GM19372 (cell line): ENCODE data around the gene GPR42.
"Not testable (repeated sequence)": the region's sequence is repeated elsewhere in the genome, so short reads cannot be mapped to it uniquely, and the experiment has no call there.

Experiments used
- ATAC-seq: cut with Tn5 transposase; IDR thresholded peaks from one replicate; pipeline ENCODE4 v1.9.1; 2021; ENCODE audit warnings: mild to moderate bottlenecking, low read depth, moderate library complexity; ENCODE audit not compliant: unreplicated experiment

GPR42 gene

GRCh38 chr19:35362261-35363000 lies 8.4 kb upstream of the GPR42 start:
- no peak for ATAC-seq

- no peak for ATAC-seq
Observed at GRCh38 chr19:35363001-35363590, 7.8 kb upstream of the GPR42 start.

- no peak for ATAC-seq
Observed at GRCh38 chr19:35363711-35364425, 7.0 kb upstream of the GPR42 start.

DNA sequence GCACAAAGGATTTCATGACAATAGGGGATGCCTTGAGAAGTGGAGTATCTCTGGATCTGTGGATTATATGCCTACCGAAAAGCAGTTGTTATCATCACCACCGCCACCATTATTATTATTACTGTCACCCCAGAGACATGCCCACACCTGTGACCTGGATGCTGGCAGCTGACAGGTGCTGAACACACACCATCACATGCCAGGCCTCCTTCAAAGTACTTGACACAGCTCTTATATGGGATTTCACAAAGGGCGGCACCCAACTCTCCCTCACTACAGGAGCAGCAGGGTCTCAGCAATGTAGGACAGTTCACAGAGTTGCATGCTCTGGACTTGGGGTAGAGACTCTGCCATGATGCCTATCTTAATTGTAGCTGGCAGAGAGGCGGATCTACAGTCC lies 5.6 kb upstream of the GPR42 start:
- ATAC-seq, result no peak

- ATAC-seq, result no peak
Observed at GRCh38 chr19:35368378-35368777, 2.5 kb upstream of the GPR42 start.

- ATAC-seq, result no peak
Observed at GRCh38 chr19:35369522-35369921, 1.3 kb upstream of the GPR42 start.

DNA sequence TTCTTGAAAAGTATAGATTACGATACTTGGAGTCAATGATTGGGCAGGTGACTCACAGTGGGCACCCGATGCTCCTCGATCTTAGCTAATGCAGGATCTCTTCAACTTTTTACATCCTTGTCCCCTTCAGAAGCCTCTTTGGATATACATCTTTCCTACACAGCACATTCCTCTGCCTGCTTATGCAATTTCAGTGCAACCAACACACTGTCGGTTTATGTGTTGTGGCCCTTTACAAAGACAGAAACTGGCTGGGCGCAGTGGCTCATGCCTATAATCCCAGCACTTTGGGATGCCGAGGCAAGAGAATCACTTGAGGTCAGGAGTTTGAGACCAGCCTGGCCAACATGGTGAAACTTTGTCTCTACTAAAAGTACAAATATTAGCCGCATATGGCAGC lies 2.6 kb downstream of the GPR42 start:
- no peak for ATAC-seq

DNA sequence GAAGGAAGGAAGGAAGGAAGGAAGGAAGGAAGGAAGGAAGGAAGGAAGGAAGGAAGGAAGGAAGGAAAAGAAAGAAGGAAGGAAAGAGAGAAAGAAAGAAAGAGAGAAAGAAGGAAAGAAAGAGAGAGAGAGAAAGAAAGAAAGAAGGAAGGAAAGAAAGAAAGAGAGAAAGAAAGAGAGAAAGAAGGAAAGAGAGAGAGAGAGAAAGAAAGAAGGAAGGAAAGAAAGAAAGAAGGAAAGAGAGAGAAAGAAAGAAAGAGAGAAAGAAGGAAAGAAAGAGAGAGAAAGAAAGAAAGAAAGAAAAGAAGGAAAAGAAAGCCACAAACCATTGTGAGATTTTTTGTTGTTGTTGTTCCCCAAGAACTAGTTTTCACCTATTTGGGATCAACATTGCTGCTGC lies 3.2 kb downstream of the GPR42 start:
- not testable (repeated sequence) for ATAC-seq

- no peak for ATAC-seq
Observed at GRCh38 chr19:35375505-35376307, 4.8 kb downstream of the GPR42 start.

DNA sequence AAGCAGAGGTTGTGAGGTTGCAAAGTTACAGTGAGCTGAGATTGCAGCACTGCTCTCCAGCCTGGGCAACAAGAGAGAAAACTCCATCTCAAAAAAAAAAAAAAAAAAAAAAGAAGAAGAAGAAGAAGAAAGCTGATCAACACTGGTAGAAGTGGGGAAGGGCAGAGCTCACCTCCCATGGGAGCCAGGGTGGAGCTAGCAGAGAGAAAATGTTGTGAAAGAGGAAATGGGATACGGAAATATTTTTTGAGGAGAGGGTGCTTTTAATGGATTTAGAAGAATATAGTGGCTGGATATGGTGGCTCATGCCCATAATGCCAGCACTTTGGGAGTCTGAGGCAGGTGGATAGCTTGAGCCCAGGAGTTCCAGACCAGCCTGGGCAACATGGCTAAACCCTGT lies 6.8 kb downstream of the GPR42 start:
- no peak for ATAC-seq

DNA sequence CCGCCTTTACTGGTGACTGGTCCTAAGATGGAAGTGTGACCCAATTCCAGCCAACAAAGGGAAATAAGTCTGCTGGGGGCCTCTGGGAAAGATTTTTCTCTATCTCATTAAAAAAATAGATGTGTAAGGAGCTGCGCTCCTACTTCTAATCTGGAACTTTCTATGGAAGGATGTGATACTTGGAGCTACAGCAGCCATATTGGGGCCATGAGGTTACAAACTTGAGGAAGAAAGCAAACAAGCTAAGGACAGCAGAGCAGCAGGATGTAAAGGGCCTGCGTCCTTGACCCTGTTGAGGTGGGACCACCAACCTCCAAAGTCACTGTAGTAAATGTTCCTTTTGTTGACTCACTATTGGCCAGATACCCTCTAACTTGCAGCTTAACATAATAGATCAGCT lies 7.5 kb downstream of the GPR42 start:
- no peak for ATAC-seq

- not testable (repeated sequence) for ATAC-seq
Observed at GRCh38 chr19:35379545-35379944, 8.7 kb downstream of the GPR42 start.

GRCh38 chr19:35379992-35380391 lies 9.1 kb downstream of the GPR42 start:
- no peak for ATAC-seq

DNA sequence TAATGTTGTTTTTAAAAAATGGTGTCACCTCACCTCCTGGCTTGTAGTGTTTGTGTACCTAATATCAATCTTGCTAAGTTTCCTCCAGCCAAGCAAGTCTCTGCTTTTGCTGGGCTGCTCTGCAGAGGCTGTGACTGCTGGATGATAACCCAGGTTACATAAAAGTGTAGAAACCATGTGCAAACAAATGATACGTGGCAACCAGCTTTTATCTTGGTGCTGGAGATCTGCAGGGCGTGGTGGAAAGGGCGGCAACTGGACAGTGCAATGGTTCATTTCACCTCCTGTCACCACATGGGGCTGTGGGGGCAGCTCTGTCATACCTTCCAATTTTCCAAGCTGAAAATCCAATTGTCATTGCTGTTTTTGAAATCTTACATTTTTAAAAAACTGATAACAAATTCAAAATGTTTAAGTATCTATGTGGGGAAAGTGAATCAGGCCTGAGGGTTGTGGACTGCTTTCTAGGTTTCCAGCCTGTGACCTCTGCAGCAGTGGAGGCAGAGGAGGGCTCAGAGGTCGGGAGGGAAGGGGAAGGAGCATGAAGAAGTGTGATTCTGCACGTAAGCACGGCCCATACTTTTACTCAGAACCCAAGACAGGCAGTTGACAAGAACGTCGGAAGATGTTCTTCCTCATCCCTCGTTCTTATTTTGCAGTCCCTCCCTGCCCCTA lies 9.7 kb downstream of the GPR42 start:
- ATAC-seq, result no peak

DNA sequence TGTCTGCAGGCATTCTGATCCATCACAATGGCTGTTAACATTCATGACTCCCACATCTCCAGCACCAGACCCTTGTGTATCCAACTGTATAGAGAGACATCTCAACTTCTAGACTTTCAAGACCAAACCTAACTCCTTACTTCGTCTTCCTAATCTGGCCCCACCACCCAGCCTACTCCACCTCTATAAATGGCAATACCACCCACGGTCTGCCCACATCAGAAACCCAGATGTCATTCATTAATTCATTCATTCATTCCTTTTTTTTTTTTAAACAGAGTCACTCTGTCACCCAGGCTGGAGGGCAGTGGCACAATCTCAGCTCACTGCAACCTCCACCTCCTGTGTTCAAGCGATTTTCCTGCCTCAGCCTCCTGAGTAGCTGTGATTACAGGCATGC lies 10.4 kb downstream of the GPR42 start:
- no peak for ATAC-seq

GRCh38 chr19:35381926-35382325 lies 11.1 kb downstream of the GPR42 start:
- ATAC-seq, result no peak

DNA sequence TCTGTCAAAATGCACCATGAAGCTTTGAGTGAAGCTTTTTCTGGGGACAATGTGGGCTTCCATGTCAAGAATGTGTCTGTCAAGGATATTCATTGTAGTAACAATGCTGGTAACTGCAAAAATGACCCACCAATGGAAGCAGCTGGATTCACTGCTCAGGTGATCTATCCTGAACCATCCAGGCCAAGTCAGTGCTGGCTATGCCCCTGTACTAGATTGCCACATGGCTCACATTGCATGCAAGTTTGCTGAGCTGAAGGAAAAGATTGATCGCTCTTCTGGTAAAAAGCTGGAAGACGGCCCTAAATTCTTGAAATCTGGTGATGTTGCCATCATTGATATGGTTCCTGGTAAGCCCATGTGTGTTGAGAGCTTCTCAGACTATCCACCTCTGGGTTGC lies 12.7 kb downstream of the GPR42 start:
- no peak for ATAC-seq

DNA sequence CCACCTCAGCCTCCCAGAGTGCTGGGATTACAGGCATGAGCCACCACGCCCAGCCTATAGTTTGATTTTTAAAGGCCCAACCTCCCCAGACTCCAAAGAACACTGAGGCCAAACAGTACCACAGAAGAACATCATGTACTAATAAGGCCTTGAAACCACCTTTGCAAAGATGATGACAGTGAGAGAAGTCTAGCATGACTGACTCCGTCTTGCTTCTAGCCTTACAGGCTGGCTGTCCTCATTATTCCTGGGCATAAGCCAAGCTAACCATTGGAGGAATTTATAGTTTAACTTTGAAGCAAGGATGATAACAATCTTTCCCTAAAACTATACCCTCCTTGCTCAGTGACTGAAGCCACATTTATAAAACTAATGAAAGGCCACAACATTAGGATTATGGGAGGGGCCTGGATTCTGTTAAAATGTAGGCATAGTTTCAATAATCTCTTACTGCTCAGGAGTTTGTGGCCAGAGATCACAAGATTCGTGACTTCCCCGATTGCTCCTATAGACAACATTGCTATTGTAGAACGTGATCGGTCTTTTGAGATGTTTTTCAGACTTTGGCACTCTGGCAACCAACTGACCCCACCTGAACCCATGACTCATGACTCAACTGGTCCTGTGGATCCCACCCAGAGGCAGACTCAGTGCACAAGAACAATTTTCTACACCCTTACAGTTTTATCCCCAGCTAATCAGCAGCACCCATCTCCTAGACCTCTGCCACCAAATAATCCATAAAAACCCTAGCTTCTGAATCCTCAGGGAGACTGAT lies 17.6 kb downstream of the GPR42 start:
- ATAC-seq, result no peak

GRCh38 chr19:35389192-35389861 lies 18.5 kb downstream of the GPR42 start:
- no peak for ATAC-seq
